Neural crest cell (in vitro differentiated cells): ENCODE measurements around the gene PILRA. TPM values are rescaled to one million over a fixed set of nuclear protein-coding genes. Genes with fewer than 3 reads are reported as not detected.

ENCODE experiments used
- DNase-seq: peaks from one replicate; pipeline ENCODE4 v3.0.0; 2021; ENCODE audit warnings: low read depth, mixed read lengths, low spot score
- H3K27ac Mint-ChIP-seq: one replicate; pipeline ENCODE4 v1.8.0; 2021; ENCODE audit warnings: mild to moderate bottlenecking, mixed read lengths; ENCODE audit not compliant: unreplicated experiment
- H3K27me3 Mint-ChIP-seq: 2 replicates; pipeline ENCODE4 v1.8.0; 2021; ENCODE audit warnings: low read depth, mild to moderate bottlenecking, mixed read lengths
- H3K36me3 Mint-ChIP-seq: 2 replicates; pipeline ENCODE4 v1.8.0; 2021; ENCODE audit warnings: low read depth, mild to moderate bottlenecking, mixed read lengths
- H3K4me1 Mint-ChIP-seq: 2 replicates; pipeline ENCODE4 v1.8.0; 2021; ENCODE audit warnings: mixed read lengths
- H3K4me3 Mint-ChIP-seq: one replicate; pipeline ENCODE4 v1.8.0; 2021; ENCODE audit warnings: mild to moderate bottlenecking, mixed read lengths
- H3K9me3 Mint-ChIP-seq: 2 replicates; pipeline ENCODE4 v1.8.0; 2021; ENCODE audit warnings: mixed read lengths
- total RNA-seq: library from RNA; stranded (reverse); gene quantifications from 2 replicates; pipeline ENCODE4 v1.2.1, GENCODE V29; 2021
- TF ChIP-seq, protein P1 (sequence below): fragments of 200-600 bp; sonication (generic); conservative IDR thresholded peaks from 2 replicates; pipeline ENCODE4 v1.5.0; 2021; ENCODE audit warnings: antibody characterized with exemption, mild to moderate bottlenecking

Gene PILRA
- total RNA-seq, 1 donor from 2014 or later: 2.6 TPM

DNA sequence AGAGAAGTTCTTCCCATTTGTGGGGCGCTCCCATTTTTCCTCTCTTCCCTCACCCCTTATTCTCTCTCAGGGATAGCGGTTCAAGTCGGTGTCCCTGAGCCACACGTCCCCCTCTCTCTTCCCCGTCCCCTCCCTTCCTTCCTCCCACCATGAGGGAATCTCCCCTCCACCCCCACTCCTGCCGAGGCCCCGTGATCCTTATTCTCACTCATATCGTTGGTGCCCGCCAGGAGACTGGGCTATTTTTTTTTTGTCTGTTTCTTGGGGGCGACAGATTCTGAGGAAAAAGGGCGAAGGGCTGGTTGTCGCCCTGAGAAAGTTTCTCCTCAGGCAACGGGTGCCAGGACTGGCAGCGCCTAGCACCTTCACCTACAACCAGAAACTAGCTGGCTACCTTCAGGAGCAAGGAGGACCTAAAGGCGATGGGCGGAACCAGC lies 54.5 kb downstream of the PILRA start:
- Mint-ChIP-seq H3K36me3 (peaks cover 13% of the 10 kb centered on the region), H3K4me1 (peaks cover 38% of the 10 kb centered on the region), H3K9me3 (no peaks in the 10 kb centered on the region), H3K27me3 (peaks cover 23% of the 10 kb centered on the region), H3K4me3 (peak overlapping the region; percentile 97), H3K27ac (no peak overlapping the region)
- TF ChIP-seq, protein P1, sequence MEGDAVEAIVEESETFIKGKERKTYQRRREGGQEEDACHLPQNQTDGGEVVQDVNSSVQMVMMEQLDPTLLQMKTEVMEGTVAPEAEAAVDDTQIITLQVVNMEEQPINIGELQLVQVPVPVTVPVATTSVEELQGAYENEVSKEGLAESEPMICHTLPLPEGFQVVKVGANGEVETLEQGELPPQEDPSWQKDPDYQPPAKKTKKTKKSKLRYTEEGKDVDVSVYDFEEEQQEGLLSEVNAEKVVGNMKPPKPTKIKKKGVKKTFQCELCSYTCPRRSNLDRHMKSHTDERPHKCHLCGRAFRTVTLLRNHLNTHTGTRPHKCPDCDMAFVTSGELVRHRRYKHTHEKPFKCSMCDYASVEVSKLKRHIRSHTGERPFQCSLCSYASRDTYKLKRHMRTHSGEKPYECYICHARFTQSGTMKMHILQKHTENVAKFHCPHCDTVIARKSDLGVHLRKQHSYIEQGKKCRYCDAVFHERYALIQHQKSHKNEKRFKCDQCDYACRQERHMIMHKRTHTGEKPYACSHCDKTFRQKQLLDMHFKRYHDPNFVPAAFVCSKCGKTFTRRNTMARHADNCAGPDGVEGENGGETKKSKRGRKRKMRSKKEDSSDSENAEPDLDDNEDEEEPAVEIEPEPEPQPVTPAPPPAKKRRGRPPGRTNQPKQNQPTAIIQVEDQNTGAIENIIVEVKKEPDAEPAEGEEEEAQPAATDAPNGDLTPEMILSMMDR: no peak
- no peak for DNase-seq

DNA sequence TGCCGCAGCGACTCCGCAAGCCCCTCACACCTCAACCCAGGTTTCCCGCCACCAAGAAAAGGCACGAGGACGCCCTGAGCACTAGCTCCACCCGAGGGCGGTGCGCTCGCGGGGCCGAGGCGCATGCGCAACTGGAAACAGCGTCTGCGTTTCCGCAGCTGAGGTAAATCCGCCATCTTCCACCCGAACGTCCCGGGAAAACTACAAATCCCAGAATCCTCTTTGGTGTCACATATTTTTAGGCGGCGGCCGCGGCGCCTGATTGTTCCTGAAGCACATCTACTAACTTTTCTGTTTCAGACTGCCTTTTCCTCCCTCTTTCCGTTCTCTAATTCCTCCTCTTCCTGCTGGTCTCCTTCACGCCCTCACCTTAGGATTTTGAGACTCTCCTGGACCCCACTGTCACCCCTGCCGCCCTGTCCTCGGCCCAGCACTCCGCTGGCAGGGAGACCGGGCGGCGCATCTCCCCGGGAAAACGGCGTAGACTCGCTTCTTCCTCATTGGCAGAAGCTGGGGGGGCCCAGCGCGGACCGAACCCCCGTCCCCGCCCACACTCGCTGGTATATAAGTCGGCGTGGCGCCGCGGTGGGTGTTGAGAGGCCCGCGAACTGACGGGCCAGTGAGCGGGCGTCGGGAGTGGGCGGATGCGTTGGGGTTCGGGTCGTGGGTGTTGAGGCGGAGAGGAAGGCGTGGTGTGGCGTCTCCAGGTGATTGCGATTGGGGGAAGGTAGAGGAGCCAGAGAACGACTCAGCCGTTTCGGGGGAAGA lies 55.1 kb downstream of the PILRA start, which contains the start of gene ZCWPW1:
TSS of gene ZCWPW1 (minus strand) at position 505 of the 768 bp plus-strand sequence. CDS start 8,054 bp downstream, outside the sequence.
- DNase-seq: peak; percentile 86
- TF ChIP-seq, protein P1: no peak
- Mint-ChIP-seq H3K27ac (peak within 1 kb of the TSS; percentile 100), H3K4me3 (peak within 1 kb of the TSS; percentile 97), H3K4me1 (peaks cover 38% of the 10 kb centered on the region), H3K36me3 (peaks cover 15% of the 10 kb centered on the region), H3K27me3 (peaks cover 23% of the 10 kb centered on the region), H3K9me3 (no peaks in the 10 kb centered on the region)

DNA sequence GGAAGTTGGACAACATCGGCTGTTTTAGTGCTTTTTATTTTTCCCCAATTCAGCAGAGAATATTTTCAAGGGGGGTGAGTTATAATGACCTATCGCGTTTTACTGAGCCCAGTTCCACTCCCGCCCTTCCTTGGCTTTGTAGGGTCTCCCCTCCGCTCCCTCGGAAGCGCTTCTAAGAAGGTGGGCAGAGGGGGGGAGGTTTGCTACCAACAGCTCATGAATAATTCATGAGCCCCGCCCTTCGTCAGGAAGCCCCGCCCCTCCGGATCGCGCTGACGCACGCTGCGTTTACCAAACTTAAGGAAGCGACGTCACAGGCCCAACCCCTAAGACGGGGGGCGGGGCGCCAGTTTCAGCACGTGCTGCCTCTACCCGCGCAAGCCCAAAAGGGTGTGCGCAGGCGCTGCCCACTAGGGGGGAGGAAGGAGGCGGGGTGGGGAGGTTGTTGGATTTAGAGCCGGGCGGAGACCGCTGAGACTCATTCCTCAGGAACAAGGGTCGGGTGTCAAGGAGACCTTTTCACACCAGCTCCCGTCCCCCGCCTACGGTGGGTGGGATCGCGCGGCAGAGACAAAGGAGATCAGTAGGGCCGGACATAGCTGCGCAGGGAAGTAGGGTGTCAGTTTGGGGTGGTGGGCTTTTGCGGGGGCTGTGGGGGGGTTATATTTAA lies 55.8 kb downstream of the PILRA start:
- TF ChIP-seq, protein P1: no peak
- H3K4me3 Mint-ChIP-seq: peak overlapping the region; percentile 97
- H3K9me3 Mint-ChIP-seq: no peaks in the 10 kb centered on the region
- H3K36me3 Mint-ChIP-seq: peaks cover 19% of the 10 kb centered on the region
- H3K27me3 Mint-ChIP-seq: peaks cover 23% of the 10 kb centered on the region
- peaks cover 44% of the 10 kb centered on the region for H3K4me1 Mint-ChIP-seq
- peak overlapping the region; percentile 100 for H3K27ac Mint-ChIP-seq
- DNase-seq: peak; percentile 100

DNA sequence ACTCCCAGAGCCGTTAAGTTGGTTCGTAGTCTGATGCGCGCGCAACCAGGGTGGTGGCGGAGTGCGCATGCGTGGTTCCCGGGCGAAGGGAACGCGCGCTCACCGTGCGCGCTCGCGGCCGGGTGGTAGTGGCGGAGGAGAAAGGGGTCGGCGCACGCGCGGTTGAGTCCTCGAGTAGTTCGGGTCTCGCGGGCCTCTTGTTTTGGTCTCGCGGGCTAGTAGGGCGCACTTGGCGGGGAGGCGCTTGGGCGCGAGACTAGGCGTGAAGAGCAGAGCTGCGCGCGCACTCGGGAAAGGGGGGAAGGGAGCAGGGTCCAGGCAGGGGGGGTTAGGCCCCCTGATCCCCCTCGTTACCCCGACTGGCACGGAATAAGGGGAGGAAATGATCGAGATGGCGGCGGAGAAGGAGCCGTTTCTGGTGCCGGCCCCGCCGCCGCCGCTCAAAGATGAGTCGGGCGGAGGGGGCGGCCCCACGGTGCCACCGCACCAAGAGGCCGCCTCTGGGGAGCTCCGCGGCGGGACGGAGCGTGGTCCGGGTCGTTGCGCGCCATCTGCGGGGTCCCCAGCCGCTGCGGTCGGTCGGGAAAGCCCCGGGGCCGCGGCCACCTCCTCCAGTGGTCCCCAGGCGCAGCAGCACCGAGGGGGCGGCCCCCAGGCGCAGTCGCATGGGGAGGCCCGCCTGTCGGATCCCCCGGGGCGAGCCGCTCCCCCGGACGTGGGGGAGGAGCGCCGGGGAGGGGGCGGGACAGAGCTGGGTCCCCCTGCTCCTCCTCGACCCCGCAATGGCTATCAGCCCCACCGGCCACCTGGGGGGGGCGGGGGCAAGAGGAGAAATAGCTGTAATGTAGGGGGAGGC lies 56.6 kb downstream of the PILRA start, which contains the start of gene MEPCE:
TSS of gene MEPCE (plus strand) at position 195 of the 856 bp plus-strand sequence. CDS start at position 383, 188 bp downstream.
- DNase-seq: peak; percentile 100
- H3K27ac Mint-ChIP-seq: peak within 1 kb of the TSS; percentile 100
- TF ChIP-seq, protein P1: no peak
- no peaks in the 10 kb centered on the region for H3K9me3 Mint-ChIP-seq
- peaks cover 23% of the 10 kb centered on the region for H3K27me3 Mint-ChIP-seq
- H3K36me3 Mint-ChIP-seq: peaks cover 23% of the 10 kb centered on the region
- H3K4me1 Mint-ChIP-seq: peaks cover 50% of the 10 kb centered on the region
- peak within 1 kb of the TSS; percentile 97 for H3K4me3 Mint-ChIP-seq
